ENCODE data around the gene MSI2. TPM values are rescaled to one million over a fixed set of nuclear protein-coding genes. Genes with fewer than 3 reads are reported as not detected.

MSI2 gene
- total and polyA plus RNA-seq, 7 donors = 12.6 to 25.8 (median 21.3) TPM

GRCh38 chr17:57442401-57442823, 186.1 kb downstream of the MSI2 start:
- peaks cover 2 to 20% (median 17%) of the 10 kb centered on the region in 4 donors for H3K4me1 ChIP-seq
- WGBS, 2 donors = 63 to 86% methylated on average over 9 of the region's 9 CpGs
- H3K4me3 ChIP-seq = no peak overlapping the region
- intact Hi-C loops (cut with DNase I) = no loop called here
- no peak for TF ChIP-seq POLR2AphosphoS5 (IDR thresholded peaks at IDR 0.05)
- no peak for TF ChIP-seq POLR2A (IDR thresholded peaks at IDR 0.05)
- TF ChIP-seq EP300 (IDR thresholded peaks at IDR 0.05) = no peak
- no peak for TF ChIP-seq CTCF (IDR thresholded peaks at IDR 0.05)
- no peaks in the 10 kb centered on the region for H3K9me3 ChIP-seq
- no peak overlapping the region for H3K27ac ChIP-seq
- DNase-seq = no peak
- H3K36me3 ChIP-seq = no peaks in the 10 kb centered on the region
- H3K27me3 ChIP-seq = no peaks in the 10 kb centered on the region

GRCh38 chr17:57442914-57443571, 186.7 kb downstream of the MSI2 start:
- no peaks in the 10 kb centered on the region for H3K36me3 ChIP-seq
- 49 to 67% methylated on average over 16 of the region's 16 CpGs for WGBS, 2 donors
- H3K27me3 ChIP-seq = no peaks in the 10 kb centered on the region
- H3K9me3 ChIP-seq = no peaks in the 10 kb centered on the region
- peaks cover 2 to 20% (median 17%) of the 10 kb centered on the region in 4 donors for H3K4me1 ChIP-seq
- no peak overlapping the region for H3K27ac ChIP-seq
- intact Hi-C loops (cut with DNase I) = no loop called here
- H3K4me3 ChIP-seq = no peak overlapping the region
- TF ChIP-seq EP300 (IDR thresholded peaks at IDR 0.05) = no peak
- TF ChIP-seq POLR2AphosphoS5 (IDR thresholded peaks at IDR 0.05) = no peak
- no peak for TF ChIP-seq CTCF (IDR thresholded peaks at IDR 0.05)
- TF ChIP-seq POLR2A (IDR thresholded peaks at IDR 0.05) = no peak
- no peak for DNase-seq

DNA sequence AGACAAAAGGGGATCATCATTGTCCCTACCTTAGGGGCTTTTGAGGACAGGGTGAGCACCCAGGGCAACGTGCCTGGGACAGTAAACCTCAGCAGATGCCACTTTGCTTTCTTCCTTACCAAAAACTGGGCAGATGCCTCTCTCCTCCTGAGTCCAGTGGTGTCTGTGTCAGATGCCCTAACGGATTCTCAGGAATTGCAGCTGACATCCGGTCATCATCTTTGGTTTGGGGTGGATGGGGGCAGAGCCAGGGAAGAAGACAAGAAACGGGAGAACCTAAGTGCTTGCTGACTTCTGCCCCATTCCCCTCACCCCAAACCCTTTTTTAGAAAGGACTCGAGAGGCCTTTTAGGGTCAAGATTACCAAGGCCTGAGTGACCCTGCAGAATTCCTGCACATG, 187.5 kb downstream of the MSI2 start:
- TF ChIP-seq EP300 (IDR thresholded peaks at IDR 0.05) (no peak), CTCF (IDR thresholded peaks at IDR 0.05) (no peak), POLR2A (IDR thresholded peaks at IDR 0.05) (no peak), POLR2AphosphoS5 (IDR thresholded peaks at IDR 0.05) (no peak)

GRCh38 chr17:57444682-57445450, 188.5 kb downstream of the MSI2 start:
- H3K9me3 ChIP-seq = no peaks in the 10 kb centered on the region
- H3K27me3 ChIP-seq = no peaks in the 10 kb centered on the region
- H3K4me1 ChIP-seq = peaks cover under 1 to 18% (median 16%) of the 10 kb centered on the region in 4 donors
- H3K4me3 ChIP-seq = no peak overlapping the region
- no peak for DNase-seq
- 81 to 91% methylated on average over 13 of the region's 13 CpGs for WGBS, 2 donors
- no peak overlapping the region for H3K27ac ChIP-seq
- intact Hi-C loops (cut with DNase I) = no loop called here
- no peaks in the 10 kb centered on the region for H3K36me3 ChIP-seq
- no peak for TF ChIP-seq CTCF (IDR thresholded peaks at IDR 0.05)
- TF ChIP-seq EP300 (IDR thresholded peaks at IDR 0.05) = no peak
- no peak for TF ChIP-seq POLR2A (IDR thresholded peaks at IDR 0.05)
- no peak for TF ChIP-seq POLR2AphosphoS5 (IDR thresholded peaks at IDR 0.05)

More for the DNA sequence above, 187.5 kb downstream of the MSI2 start:
- Histone ChIP-seq H3K9me3 (no peaks in the 10 kb centered on the region), H3K27ac (no peak overlapping the region), H3K4me3 (no peak overlapping the region), H3K36me3 (no peaks in the 10 kb centered on the region), H3K27me3 (no peaks in the 10 kb centered on the region), H3K4me1 (peaks cover 2 to 20% (median 17%) of the 10 kb centered on the region in 4 donors)
- no peak for DNase-seq
- WGBS, 2 donors = 89 to 96% methylated on average over 5 of the region's 5 CpGs
- intact Hi-C loops (cut with DNase I) = no loop called here

Data from sigmoid colon (tissue), 7 donors.